Astrocyte of the cerebellum (primary cell): ENCODE measurements around the gene MRPL51.
"Not testable (repeated sequence)": the region's sequence is repeated elsewhere in the genome, so short reads cannot be mapped to it uniquely, and the experiment has no call there.

Source experiments
- DNase-seq: peaks from one replicate; pipeline ENCODE4 v3.0.0-alpha.2; 2011; ENCODE audit warnings: low read depth
- H3K4me3 ChIP-seq: 2 replicates; pipeline ENCODE4 v1.5.1; 2011; ENCODE audit warnings: mild to moderate bottlenecking, low read depth, low read length, moderate library complexity
- CTCF ChIP-seq: IDR thresholded peaks from 2 replicates; pipeline ENCODE4 v1.5.1; 2012; ENCODE audit warnings: low read length, low read depth, moderate library complexity, mild to moderate bottlenecking; ENCODE audit errors: missing control alignments
- in situ Hi-C: cut with HindIII; loops from 2 replicates; pipeline ENCODE4 v1.10.0; 2017; ENCODE audit warnings: low sequenced_read_pairs

MRPL51 gene

GRCh38 chr12:6500466-6500865 lies 7.4 kb upstream of the MRPL51 start:
- TF ChIP-seq CTCF: no peak
- no peak overlapping the region for H3K4me3 ChIP-seq
- no peak for DNase-seq
- in situ Hi-C loops: no loop called here

GRCh38 chr12:6497291-6497690 lies 4.2 kb upstream of the MRPL51 start:
- H3K4me3 ChIP-seq, in situ Hi-C loops, DNase-seq: not testable (repeated sequence)

GRCh38 chr12:6494968-6495367 lies 1.9 kb upstream of the MRPL51 start:
- in situ Hi-C loops: no loop called here

GRCh38 chr12:6494258-6494743 lies 1.2 kb upstream of the MRPL51 start:
- peak; percentile 26 for TF ChIP-seq CTCF
- in situ Hi-C loops: no loop called here
- peak overlapping the region; percentile 70 for H3K4me3 ChIP-seq
- DNase-seq: no peak

More at GRCh38 chr12:6494968-6495367, 1.9 kb upstream of the MRPL51 start:
- DNase-seq: no peak
- no peak for TF ChIP-seq CTCF
- H3K4me3 ChIP-seq: peak overlapping the region; percentile 70

- DNase-seq: peak; percentile 89
- in situ Hi-C loops: no loop called here
These were observed 615 bp upstream of the MRPL51 start, which contains the start of gene NCAPD2 for GRCh38 chr12:6493497-6494257. Gene NCAPD2, plus strand, starts transcription at chr12:6494102. Its CDS starts 997 bp downstream, at chr12:6495099.

GRCh38 chr12:6490673-6491072 lies 2.4 kb downstream of the MRPL51 start:
- DNase-seq, H3K4me3 ChIP-seq, in situ Hi-C loops: not testable (repeated sequence)

More at GRCh38 chr12:6493497-6494257, 615 bp upstream of the MRPL51 start, which contains the start of gene NCAPD2:
- peak within 1 kb of the TSS; percentile 70 for H3K4me3 ChIP-seq
- peak; percentile 17 for TF ChIP-seq CTCF

- in situ Hi-C loops: no loop called here
- TF ChIP-seq CTCF: no peak
- DNase-seq: no peak
- H3K4me3 ChIP-seq: no peak overlapping the region
These were observed 3.6 kb downstream of the MRPL51 start for GRCh38 chr12:6489449-6489848.
